Panc1 (cell line): ENCODE measurements around the gene PALD1.

Experiments used
- POLR2AphosphoS5 ChIP-seq: IDR thresholded peaks from 2 replicates; pipeline ENCODE4 v1.6.1; 2012; ENCODE audit warnings: mild to moderate bottlenecking, low read depth, low read length, moderate library complexity
- TF ChIP-seq, protein P1 (sequence below): fragments of 450-650 bp; IDR thresholded peaks from 2 replicates; pipeline ENCODE4 v1.5.1; 2017; ENCODE audit warnings: mild to moderate bottlenecking
- TF ChIP-seq, protein P2 (sequence below), 2 experiments: IDR thresholded peaks; 2 replicates each; pipeline ENCODE4 v1.6.1; 2011 to 2012; ENCODE audit warnings: low read depth in 2 of 2, control low read depth in 1 of 2, low read length in 1 of 2, mild to moderate bottlenecking in 1 of 2, moderate library complexity in 1 of 2; ENCODE audit not compliant: insufficient read depth in 1 of 2

DNA sequence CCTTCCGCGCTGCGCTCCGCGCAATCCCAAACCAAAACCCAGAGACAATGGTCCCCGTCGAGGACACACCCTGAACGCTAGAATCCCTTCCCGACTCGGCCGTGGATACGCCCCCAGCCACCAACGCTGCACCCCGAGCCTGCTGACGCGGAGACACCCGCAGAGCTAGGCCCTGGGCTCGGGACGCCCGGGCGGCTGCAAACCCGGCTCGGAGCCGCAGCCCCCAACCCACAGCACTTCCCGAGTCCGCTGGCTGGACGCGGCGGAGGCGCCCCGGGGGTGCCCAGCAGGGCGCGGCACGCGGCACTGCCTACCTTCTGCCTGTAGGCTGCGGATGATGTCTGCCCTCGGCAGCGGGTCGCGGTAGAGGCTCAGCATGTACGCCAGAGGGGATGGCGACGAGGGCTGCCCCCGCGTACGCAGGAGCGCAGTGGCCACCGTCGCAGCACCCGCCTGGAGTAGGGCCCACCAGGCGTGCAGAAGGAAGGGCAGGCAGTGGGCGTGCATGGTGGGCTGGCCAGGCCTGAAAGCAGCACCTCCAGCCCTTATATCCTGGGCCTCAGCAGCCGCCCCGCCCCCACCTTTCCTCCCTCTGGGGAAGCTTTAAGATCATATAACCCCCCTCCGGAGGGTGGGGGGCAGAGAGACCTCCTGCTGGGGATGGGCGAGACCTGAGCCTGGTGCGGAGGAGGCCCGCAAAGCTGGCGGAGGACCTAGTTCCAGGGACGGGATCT, 37.2 kb upstream of the PALD1 start, which contains the start of gene NODAL:
- TF ChIP-seq, protein P1, sequence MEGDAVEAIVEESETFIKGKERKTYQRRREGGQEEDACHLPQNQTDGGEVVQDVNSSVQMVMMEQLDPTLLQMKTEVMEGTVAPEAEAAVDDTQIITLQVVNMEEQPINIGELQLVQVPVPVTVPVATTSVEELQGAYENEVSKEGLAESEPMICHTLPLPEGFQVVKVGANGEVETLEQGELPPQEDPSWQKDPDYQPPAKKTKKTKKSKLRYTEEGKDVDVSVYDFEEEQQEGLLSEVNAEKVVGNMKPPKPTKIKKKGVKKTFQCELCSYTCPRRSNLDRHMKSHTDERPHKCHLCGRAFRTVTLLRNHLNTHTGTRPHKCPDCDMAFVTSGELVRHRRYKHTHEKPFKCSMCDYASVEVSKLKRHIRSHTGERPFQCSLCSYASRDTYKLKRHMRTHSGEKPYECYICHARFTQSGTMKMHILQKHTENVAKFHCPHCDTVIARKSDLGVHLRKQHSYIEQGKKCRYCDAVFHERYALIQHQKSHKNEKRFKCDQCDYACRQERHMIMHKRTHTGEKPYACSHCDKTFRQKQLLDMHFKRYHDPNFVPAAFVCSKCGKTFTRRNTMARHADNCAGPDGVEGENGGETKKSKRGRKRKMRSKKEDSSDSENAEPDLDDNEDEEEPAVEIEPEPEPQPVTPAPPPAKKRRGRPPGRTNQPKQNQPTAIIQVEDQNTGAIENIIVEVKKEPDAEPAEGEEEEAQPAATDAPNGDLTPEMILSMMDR = no peak
- TF ChIP-seq, protein P2, sequence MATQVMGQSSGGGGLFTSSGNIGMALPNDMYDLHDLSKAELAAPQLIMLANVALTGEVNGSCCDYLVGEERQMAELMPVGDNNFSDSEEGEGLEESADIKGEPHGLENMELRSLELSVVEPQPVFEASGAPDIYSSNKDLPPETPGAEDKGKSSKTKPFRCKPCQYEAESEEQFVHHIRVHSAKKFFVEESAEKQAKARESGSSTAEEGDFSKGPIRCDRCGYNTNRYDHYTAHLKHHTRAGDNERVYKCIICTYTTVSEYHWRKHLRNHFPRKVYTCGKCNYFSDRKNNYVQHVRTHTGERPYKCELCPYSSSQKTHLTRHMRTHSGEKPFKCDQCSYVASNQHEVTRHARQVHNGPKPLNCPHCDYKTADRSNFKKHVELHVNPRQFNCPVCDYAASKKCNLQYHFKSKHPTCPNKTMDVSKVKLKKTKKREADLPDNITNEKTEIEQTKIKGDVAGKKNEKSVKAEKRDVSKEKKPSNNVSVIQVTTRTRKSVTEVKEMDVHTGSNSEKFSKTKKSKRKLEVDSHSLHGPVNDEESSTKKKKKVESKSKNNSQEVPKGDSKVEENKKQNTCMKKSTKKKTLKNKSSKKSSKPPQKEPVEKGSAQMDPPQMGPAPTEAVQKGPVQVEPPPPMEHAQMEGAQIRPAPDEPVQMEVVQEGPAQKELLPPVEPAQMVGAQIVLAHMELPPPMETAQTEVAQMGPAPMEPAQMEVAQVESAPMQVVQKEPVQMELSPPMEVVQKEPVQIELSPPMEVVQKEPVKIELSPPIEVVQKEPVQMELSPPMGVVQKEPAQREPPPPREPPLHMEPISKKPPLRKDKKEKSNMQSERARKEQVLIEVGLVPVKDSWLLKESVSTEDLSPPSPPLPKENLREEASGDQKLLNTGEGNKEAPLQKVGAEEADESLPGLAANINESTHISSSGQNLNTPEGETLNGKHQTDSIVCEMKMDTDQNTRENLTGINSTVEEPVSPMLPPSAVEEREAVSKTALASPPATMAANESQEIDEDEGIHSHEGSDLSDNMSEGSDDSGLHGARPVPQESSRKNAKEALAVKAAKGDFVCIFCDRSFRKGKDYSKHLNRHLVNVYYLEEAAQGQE (IDR thresholded peaks at IDR 0.05; ENCODE audit: insufficient read depth in 1 of 2, low read depth in 2 of 2, low read length in 1 of 2) = no peak
- TF ChIP-seq POLR2AphosphoS5 = no peak
